H1 (cell line): ENCODE data around the gene WDR35. TPM values are rescaled to one million over a fixed set of nuclear protein-coding genes. Genes with fewer than 3 reads are reported as not detected.

Experiments used
- POLR2A ChIP-seq, 2 experiments: IDR thresholded peaks; 1 replicate in 1 of 2; 2 replicates in 1 of 2; pipeline ENCODE4 v1.6.1; 2011; ENCODE audit warnings: low read depth in 2 of 2, low read length in 2 of 2, mild to moderate bottlenecking in 2 of 2; ENCODE audit errors: control extremely low read depth in 1 of 2
- SIRT6 ChIP-seq: IDR thresholded peaks from one replicate; pipeline ENCODE4 v1.7.1; 2012; ENCODE audit warnings: low read length, inconsistent platforms
- polyA plus RNA-seq, 7 experiments: library from polyadenylated mRNA; depleted of rRNA in 3 of 7; stranded (reverse) in 5 of 7; unstranded in 2 of 7; fragments of >200 nt in 5 of 7; fragments of 200-250 nt in 2 of 7; gene quantifications; 1 replicate in 5 of 7; 2 replicates in 1 of 7; 4 replicates in 1 of 7; pipeline versions ENCODE4 v1.2.1 to v1.2.3, GENCODE V29; 2011 to 2013; ENCODE audit warnings: missing spikeins in 2 of 7, mixed read lengths in 2 of 7
- total RNA-seq: library from RNA; stranded (reverse); fragmentation: NEBNext Ultra II Directional; extraction: Animal tissue kit (Norgen Biotek cat#: 25700); gene quantifications from 2 replicates; pipeline ENCODE4 v1.2.1, GENCODE V29; 2021
- TF ChIP-seq, protein P1 (sequence below): fragments of 300-600 bp; sonication (generic); IDR thresholded peaks from 2 replicates; pipeline ENCODE4 v1.7.1; 2012; ENCODE audit warnings: low read length, moderate library complexity, mild to moderate bottlenecking, inconsistent platforms; ENCODE audit not compliant: insufficient replicate concordance

The WDR35 gene
- total and polyA plus RNA-seq, 2 of the 8 experiments (the other 6 are each of a cell fraction or from before 2014, with no cell fraction given) = 9.0 to 25.5 TPM

DNA sequence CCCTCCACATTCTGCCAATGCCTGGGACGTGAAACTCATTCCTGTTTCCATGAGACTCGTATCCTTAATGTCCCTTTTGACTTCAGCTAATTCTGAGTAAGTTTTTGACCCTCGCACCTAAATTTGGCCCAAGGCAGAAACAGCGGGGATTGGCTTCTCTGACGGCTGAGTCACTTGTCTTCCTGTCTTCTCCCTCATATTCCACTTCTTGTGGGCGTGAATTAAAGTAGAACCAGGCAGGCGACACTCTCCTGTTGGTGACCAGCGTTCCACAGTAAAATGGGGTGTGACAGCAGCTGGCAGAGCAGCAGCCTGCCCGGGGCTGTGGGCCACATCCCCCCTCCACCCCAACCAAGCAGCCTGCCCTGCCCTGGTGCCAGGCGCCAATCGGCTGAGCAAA, 103.6 kb downstream of the WDR35 start (continued):
- TF ChIP-seq, protein P1, sequence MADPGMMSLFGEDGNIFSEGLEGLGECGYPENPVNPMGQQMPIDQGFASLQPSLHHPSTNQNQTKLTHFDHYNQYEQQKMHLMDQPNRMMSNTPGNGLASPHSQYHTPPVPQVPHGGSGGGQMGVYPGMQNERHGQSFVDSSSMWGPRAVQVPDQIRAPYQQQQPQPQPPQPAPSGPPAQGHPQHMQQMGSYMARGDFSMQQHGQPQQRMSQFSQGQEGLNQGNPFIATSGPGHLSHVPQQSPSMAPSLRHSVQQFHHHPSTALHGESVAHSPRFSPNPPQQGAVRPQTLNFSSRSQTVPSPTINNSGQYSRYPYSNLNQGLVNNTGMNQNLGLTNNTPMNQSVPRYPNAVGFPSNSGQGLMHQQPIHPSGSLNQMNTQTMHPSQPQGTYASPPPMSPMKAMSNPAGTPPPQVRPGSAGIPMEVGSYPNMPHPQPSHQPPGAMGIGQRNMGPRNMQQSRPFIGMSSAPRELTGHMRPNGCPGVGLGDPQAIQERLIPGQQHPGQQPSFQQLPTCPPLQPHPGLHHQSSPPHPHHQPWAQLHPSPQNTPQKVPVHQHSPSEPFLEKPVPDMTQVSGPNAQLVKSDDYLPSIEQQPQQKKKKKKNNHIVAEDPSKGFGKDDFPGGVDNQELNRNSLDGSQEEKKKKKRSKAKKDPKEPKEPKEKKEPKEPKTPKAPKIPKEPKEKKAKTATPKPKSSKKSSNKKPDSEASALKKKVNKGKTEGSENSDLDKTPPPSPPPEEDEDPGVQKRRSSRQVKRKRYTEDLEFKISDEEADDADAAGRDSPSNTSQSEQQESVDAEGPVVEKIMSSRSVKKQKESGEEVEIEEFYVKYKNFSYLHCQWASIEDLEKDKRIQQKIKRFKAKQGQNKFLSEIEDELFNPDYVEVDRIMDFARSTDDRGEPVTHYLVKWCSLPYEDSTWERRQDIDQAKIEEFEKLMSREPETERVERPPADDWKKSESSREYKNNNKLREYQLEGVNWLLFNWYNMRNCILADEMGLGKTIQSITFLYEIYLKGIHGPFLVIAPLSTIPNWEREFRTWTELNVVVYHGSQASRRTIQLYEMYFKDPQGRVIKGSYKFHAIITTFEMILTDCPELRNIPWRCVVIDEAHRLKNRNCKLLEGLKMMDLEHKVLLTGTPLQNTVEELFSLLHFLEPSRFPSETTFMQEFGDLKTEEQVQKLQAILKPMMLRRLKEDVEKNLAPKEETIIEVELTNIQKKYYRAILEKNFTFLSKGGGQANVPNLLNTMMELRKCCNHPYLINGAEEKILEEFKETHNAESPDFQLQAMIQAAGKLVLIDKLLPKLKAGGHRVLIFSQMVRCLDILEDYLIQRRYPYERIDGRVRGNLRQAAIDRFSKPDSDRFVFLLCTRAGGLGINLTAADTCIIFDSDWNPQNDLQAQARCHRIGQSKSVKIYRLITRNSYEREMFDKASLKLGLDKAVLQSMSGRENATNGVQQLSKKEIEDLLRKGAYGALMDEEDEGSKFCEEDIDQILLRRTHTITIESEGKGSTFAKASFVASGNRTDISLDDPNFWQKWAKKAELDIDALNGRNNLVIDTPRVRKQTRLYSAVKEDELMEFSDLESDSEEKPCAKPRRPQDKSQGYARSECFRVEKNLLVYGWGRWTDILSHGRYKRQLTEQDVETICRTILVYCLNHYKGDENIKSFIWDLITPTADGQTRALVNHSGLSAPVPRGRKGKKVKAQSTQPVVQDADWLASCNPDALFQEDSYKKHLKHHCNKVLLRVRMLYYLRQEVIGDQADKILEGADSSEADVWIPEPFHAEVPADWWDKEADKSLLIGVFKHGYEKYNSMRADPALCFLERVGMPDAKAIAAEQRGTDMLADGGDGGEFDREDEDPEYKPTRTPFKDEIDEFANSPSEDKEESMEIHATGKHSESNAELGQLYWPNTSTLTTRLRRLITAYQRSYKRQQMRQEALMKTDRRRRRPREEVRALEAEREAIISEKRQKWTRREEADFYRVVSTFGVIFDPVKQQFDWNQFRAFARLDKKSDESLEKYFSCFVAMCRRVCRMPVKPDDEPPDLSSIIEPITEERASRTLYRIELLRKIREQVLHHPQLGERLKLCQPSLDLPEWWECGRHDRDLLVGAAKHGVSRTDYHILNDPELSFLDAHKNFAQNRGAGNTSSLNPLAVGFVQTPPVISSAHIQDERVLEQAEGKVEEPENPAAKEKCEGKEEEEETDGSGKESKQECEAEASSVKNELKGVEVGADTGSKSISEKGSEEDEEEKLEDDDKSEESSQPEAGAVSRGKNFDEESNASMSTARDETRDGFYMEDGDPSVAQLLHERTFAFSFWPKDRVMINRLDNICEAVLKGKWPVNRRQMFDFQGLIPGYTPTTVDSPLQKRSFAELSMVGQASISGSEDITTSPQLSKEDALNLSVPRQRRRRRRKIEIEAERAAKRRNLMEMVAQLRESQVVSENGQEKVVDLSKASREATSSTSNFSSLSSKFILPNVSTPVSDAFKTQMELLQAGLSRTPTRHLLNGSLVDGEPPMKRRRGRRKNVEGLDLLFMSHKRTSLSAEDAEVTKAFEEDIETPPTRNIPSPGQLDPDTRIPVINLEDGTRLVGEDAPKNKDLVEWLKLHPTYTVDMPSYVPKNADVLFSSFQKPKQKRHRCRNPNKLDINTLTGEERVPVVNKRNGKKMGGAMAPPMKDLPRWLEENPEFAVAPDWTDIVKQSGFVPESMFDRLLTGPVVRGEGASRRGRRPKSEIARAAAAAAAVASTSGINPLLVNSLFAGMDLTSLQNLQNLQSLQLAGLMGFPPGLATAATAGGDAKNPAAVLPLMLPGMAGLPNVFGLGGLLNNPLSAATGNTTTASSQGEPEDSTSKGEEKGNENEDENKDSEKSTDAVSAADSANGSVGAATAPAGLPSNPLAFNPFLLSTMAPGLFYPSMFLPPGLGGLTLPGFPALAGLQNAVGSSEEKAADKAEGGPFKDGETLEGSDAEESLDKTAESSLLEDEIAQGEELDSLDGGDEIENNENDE = no peak
- no peak for TF ChIP-seq POLR2A (IDR thresholded peaks at IDR 0.05; ENCODE audit: control extremely low read depth in 1 of 2, low read depth in 2 of 2, low read length in 2 of 2)
- TF ChIP-seq SIRT6 = no peak
